ENCODE results near the gene IL20RA.
"Not testable (repeated sequence)": the region's sequence is repeated elsewhere in the genome, so short reads cannot be mapped to it uniquely, and the experiment has no call there.

The IL20RA gene

GRCh38 chr6:136969930-136970329 is 74.8 kb downstream of the IL20RA start:
- DNase-seq (ENCODE audit: low spot score): no peak

DNA sequence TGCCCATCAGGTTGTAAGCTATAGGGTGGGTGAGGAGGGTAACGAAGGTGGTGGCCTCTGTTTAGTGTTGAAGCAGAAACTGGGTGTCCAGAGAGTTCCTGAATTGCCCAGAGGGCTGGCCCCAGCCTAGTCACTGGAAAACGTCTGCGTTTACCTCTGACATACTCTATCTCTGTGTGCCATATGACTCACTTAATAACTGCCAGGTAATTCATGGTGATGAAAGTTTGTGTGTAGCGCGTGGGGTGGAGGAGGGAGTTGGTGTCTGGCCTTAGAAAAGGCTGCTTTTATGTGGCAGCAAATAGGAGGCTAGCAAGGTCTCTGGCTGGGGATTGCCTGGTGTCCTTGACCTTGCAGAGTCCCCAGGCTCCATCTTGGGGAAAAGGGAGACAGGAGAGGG is 75.3 kb downstream of the IL20RA start:
- DNase-seq (ENCODE audit: low spot score): no peak

GRCh38 chr6:136968837-136969236 is 75.9 kb downstream of the IL20RA start:
- no peak for DNase-seq (ENCODE audit: low spot score)

DNA sequence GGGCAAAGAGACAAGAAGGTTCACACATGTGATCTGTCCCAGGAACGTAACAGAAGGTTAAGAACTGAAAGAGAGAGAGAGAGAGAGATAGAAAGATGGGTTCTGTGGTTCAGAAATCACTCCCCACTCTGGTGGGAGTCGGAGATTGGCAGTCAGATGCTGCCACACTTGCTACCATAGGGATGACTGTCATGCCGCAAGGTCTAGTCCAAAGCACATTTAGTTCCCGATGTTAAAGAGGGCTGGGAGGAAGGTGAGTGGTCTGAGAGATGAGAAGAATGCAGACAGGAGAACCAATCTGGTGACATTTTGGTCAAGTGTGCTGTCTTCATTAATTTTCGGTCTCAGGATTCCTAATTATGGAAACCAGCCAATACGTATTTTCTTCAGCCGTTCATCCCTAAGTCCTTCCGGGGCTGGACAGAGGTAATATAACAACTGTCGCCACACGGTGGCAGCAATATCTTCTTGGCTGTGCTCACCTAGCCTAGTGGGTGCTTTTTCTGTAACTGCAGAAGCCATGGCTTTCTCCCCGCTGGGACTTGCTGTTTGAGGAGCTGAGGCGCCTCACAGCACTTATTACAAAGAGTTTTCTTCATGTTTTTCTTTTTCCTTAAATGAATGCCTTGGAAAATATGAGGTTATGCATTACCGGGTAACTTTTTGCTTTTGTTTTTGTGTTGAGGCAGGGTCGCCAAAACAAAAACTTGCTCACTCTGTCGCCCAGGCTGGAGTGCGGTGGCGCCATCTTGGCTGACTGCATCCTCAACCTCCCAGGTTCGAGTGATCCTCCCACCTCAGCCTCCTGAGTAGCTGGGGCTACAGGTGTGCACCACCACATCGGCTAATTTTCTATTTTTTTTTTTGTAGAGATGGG is 76.7 kb downstream of the IL20RA start:
- peak; percentile 59 for DNase-seq (ENCODE audit: low spot score)

GRCh38 chr6:136964398-136964797 is 80.4 kb downstream of the IL20RA start:
- DNase-seq (ENCODE audit: low spot score): no peak

GRCh38 chr6:136963259-136963658 is 81.5 kb downstream of the IL20RA start:
- DNase-seq (ENCODE audit: low spot score): no peak

DNA sequence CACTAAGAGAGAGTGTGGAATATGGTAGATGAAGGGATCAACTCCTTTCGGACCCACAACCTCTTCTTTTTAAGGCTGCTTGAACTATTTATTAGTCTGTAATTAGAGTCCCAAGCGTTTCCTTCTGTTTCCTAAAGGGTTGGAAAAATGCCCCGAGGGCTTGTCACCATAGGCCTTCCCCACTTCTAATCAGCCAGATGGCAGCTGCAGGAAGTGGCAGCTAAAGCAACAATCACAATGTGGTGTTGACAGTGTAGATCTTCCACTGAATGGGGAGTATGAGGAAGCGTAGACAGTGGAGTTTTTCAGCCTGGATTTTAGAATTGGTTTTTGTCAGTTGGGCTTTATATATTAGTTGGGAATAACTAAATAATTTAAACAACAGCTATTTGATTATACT is 82.1 kb downstream of the IL20RA start:
- DNase-seq (ENCODE audit: low spot score): no peak

DNA sequence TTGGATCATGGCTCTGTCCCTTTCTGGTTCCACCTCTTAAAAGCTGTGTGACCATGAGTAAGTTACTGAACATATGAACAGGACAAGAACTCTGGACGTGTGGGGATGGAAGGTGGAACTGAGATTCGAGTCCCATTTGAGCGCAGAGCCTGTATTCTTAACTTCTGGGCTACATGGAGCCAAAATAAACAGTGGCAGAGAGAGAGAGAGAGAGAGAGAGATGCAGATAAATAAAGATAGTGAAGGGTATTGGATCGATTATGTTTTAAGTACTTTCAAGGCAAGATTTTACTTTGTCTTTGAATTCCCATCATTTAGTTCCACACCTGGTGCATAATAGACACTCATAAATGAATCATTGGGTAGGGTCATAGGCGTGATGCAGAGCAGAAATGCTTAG is 82.9 kb downstream of the IL20RA start:
- DNase-seq (ENCODE audit: low spot score): no peak

DNA sequence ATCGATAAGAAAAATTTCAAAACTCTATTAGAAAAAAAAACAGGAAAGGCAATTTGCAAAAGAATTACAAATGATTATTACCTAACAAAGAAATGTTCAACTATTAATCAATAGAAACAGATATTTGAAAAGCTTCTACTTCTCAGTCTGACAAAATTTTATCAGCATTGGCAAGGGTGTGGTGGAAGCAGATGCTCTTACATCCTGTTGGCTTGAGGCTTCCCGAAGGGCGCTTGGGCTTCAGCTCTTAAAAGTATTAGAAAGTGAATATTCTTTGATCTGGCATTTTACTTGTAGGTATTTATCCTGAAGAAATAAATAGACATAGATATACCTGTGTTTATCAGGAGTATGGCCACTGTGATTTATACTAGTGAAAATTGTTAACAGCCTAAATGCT is 84.0 kb downstream of the IL20RA start:
- no peak for DNase-seq (ENCODE audit: low spot score)

DNA sequence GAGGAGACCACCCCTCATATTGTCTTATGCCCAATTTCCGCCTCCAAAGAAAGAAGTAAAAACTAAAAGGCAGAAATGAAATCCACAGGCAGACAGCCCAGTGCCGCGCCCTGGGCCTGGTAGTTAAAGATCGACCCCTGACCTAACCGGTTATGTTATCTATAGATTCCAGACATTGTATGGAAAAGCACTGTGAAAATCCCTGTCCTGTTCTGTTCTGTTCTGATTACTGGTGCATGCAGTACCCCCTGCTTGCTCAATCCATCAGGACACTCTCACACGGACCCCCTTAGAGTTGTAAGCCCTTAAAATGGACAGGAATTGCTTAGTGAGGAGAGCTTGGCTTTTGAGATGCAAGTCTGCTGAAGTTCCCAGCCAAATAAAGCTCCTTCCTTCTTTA is 84.8 kb downstream of the IL20RA start:
- DNase-seq (ENCODE audit: low spot score): not testable (repeated sequence)

- no peak for DNase-seq (ENCODE audit: low spot score)
Measured at GRCh38 chr6:136959471-136959891, 85.3 kb downstream of the IL20RA start.

DNA sequence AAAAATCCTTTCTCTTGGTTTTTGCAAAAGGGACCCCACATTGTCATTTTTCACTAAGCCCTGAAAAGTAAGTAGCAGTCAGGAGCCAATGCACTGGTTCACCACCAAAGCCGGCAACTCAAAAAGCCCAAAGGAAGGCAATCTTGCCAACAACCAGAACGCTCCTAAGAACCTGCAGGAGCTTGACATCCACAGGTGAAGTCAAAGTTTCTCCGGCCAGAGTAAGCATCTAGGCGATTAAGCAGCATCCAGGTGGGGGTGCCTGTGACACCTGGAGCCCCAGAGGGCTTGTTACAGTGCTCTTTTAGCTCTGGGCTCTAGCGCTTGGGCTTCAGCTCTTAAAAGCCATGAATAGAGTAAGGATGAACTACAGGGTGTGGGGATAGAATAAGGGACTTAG is 86.6 kb downstream of the IL20RA start:
- no peak for DNase-seq (ENCODE audit: low spot score)

DNA sequence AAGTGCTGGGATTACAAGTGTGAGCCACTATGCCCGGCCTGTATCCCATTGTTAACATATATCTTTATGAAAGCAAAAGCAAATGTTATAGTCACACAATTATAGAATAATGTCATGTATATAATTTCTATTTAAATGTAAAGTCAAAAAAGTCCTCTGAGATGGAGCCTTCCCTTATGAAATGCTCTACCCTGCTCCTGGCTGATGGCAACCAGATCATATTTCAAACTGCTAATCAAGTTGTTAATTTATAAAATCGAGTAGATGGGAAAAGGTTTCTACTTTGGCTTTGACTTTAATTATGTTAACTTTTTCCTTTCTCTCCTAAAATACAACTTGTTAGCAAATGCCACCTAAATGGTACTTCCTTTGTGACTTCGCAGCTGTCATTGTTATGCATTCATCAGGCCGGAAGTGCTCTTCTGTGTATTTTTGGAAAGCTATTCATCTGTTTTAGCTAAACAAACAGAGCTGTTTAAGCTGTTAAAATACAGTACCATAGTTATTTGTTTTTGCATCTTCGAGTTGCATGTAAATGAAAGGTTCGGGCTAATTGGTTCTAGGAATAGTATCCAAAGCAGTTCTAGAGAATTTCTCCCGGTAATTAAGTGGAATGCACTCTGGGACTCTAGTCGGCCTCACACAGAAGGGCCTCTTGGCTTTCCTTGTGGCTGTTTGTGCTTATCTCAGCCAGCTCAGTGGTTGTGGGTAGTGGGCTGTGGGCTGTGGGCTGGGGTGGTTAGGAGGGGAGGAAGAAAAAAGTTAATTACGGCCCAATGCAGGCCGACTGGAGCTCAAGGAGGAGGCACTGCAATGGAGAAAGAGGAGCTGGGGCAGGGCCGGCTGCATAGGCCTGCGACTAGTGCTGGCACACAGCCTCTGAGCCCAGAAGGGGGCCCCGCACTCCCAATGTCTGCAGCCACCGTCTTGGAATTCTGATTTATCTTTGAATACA is 87.9 kb downstream of the IL20RA start:
- DNase-seq (ENCODE audit: low spot score): no peak

DNA sequence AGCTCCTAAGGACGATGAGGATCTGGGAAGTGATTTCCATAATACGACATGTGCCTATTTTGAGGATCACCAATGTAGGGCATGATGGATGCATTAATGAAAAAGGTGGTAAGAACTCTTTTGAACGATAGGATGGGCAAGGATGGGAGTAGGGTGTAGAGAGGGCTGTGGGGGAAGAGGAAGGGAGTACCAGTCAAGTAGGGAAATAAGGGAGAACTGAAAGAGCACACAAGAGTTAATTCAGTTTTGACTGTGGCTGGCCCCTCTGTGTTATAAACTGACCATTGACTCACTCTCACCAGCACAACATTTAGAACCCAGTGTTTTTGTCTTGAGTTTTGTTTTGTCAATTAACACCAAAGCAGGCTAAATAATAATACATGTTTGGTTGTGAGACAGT is 89.6 kb downstream of the IL20RA start:
- DNase-seq (ENCODE audit: low spot score): no peak

- no peak for DNase-seq (ENCODE audit: low spot score)
Measured at GRCh38 chr6:136952714-136953260, 92.0 kb downstream of the IL20RA start.

DNA sequence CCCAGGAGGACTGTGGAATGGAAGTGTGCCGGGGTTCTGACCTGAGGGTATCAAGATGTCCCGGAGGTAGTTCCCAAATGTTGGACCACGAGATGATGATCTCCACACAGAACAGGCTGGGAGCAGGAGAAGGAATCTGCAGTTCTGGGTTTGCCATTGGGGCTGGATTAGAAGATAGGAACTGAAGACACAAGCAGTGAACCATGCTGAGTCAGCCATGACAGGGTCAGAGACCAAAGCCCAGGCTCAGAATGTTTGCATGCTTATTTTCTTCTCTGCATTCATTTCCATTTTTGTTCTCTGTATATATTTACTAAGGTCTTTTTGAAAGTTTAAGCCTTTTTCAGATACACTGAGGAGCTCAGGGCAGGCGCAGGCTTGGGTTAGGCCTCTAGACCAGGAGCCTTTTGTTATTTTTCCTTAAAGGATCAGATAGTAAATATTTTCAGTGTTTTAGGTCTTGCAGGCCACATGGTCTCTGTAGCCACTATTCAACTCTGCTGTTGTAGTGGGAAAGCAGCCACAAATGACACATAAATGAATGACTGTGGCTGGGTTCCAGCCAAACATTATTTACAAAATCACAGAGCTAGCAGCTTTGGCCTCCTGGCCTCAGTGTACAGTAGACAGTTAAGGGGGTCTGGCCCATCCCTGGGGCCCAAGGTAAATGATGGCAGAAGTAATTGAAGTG is 94.2 kb downstream of the IL20RA start:
- no peak for DNase-seq (ENCODE audit: low spot score)
